HCT116 (cell line): ENCODE data around the gene NIT2. TPM values are rescaled to one million over a fixed set of nuclear protein-coding genes. Genes with fewer than 3 reads are reported as not detected.

Experiments
- ATAC-seq: fragments of 200-7000 bp; cut with Tn5 transposase; 2 replicates; pipeline ENCODE4 v1.9.1; 2020; ENCODE audit warnings: mild to moderate bottlenecking, moderate library complexity
- BruUV-seq: library from RNA; stranded (reverse); fragments of 400-500 nt; replicated peaks from 2 replicates; lab custom pipeline; 2021; lab: Mats Ljungman, UMichigan
- CTCF ChIA-PET: fragments of 300-600 bp; sonication (Branson Sonifier 250); formaldehyde crosslinking; loops from one replicate; lab custom pipeline; 2021; ENCODE audit warnings: antibody characterized with exemption; lab: Charles Lee
- POLR2A ChIA-PET: fragments of 300-600, 350-600 bp; sonication (Branson Sonifier 250); formaldehyde crosslinking; loops from one replicate; lab custom pipeline; 2021; ENCODE audit warnings: antibody characterized with exemption; lab: Charles Lee
- RAD21 ChIA-PET, 2 experiments: fragments of 300-600 bp; sonication (Branson Sonifier 250); formaldehyde crosslinking; loops; one replicate each; lab custom pipeline; 2023; ENCODE audit warnings: low total read pairs in 2 of 2; ENCODE audit not compliant: uncharacterized antibody in 2 of 2, unreplicated experiment in 2 of 2, low non-redundant PET in 1 of 2; lab: Charles Lee
- DNase-seq: peaks from one replicate; pipeline ENCODE4 v3.0.0-alpha.2; 2010; ENCODE audit warnings: low read depth, low spot score
- H2AFZ ChIP-seq: fragments of 200-600 bp; shearing (Covaris generic), sonication (generic); 2 replicates; pipeline ENCODE4 v1.6.1; 2017; ENCODE audit warnings: low read depth, mixed run types, mixed read lengths, antibody characterized with exemption, low read length; ENCODE audit not compliant: poor library complexity, severe bottlenecking
- H3K27ac ChIP-seq: 2 replicates; pipeline ENCODE4 v1.5.1; 2012; ENCODE audit warnings: low read depth, low read length
- H3K27me3 ChIP-seq: fragments of 200-600 bp; sonication (generic); 2 replicates; pipeline ENCODE4 v1.6.1; 2016; ENCODE audit warnings: mixed run types, low read length, mixed read lengths; ENCODE audit not compliant: insufficient read depth
- H3K36me3 ChIP-seq, 2 experiments: fragments of 200-500 bp in 1 of 2; fragments of 200-600 bp in 1 of 2; sonication (Bioruptor generic) in 1 of 2; sonication (generic) in 1 of 2; 2 replicates each; pipeline versions ENCODE4 v1.5.1 to v1.6.1; 2014 to 2016; ENCODE audit warnings: low read length in 2 of 2, inconsistent platforms in 1 of 2, mixed read lengths in 1 of 2, mixed run types in 1 of 2; ENCODE audit not compliant: insufficient read depth in 2 of 2, control insufficient read depth in 1 of 2
- H3K4me1 ChIP-seq, 2 experiments: fragments of 200-600 bp in 1 of 2; sonication (generic) in 1 of 2; 2 replicates each; pipeline versions ENCODE4 v1.5.1 to v1.6.1; 2012 to 2017; ENCODE audit warnings: low read length in 2 of 2, inconsistent platforms in 1 of 2, mild to moderate bottlenecking in 1 of 2, mixed read lengths in 1 of 2, mixed run types in 1 of 2, moderate library complexity in 1 of 2; ENCODE audit not compliant: insufficient read depth in 2 of 2, control insufficient read depth in 1 of 2
- H3K4me2 ChIP-seq: fragments of 200-600 bp; sonication (generic); 2 replicates; pipeline ENCODE4 v1.6.1; 2017; ENCODE audit warnings: mixed run types, low read length, mixed read lengths
- H3K4me3 ChIP-seq, 2 experiments: fragments of 200-600 bp in 1 of 2; sonication (generic) in 1 of 2; replicated peaks in 1 of 2; 2 replicates each; pipeline ENCODE4 v1.5.1; 2011 to 2016; ENCODE audit warnings: low read length in 2 of 2, control low read depth in 1 of 2, low read depth in 1 of 2, mild to moderate bottlenecking in 1 of 2, mixed read lengths in 1 of 2, mixed run types in 1 of 2
- H3K79me2 ChIP-seq: fragments of 200-600 bp; sonication (generic); 2 replicates; pipeline ENCODE4 v1.6.1; 2017; ENCODE audit warnings: mild to moderate bottlenecking, mixed run types, low read length, moderate library complexity, mixed read lengths; ENCODE audit not compliant: insufficient read depth
- H3K9ac ChIP-seq: fragments of 200-600 bp; sonication (generic); 2 replicates; pipeline ENCODE4 v1.6.1; 2016; ENCODE audit warnings: low read length, mixed read lengths
- H3K9me2 ChIP-seq: fragments of 200-600 bp; sonication (generic), shearing (Covaris generic); 2 replicates; pipeline ENCODE4 v1.6.1; 2017; ENCODE audit warnings: mixed run types, mild to moderate bottlenecking, moderate library complexity; ENCODE audit not compliant: insufficient read depth
- H3K9me3 ChIP-seq, 2 experiments: fragments of 200-500 bp in 1 of 2; fragments of 200-600 bp in 1 of 2; sonication (Bioruptor generic) in 1 of 2; sonication (generic) in 1 of 2; 2 replicates each; pipeline ENCODE4 v1.6.1; 2014 to 2017; ENCODE audit warnings: low read length in 2 of 2, mixed read lengths in 2 of 2, inconsistent platforms in 1 of 2, low read depth in 1 of 2, mild to moderate bottlenecking in 1 of 2, mixed run types in 1 of 2, moderate library complexity in 1 of 2; ENCODE audit not compliant: control insufficient read depth in 1 of 2, insufficient read depth in 1 of 2
- H4K20me1 ChIP-seq: fragments of 200-600 bp; sonication (generic), shearing (Covaris generic); 2 replicates; pipeline ENCODE4 v1.6.1; 2017; ENCODE audit warnings: mixed run types, mild to moderate bottlenecking, moderate library complexity; ENCODE audit not compliant: insufficient read depth
- CBX3 ChIP-seq: IDR thresholded peaks from 2 replicates; pipeline ENCODE4 v1.6.1; 2012; ENCODE audit warnings: low read depth
- EGR1 ChIP-seq: IDR thresholded peaks from 2 replicates; pipeline ENCODE4 v1.6.1; 2012; ENCODE audit warnings: low read depth
- MAX ChIP-seq: IDR thresholded peaks from 2 replicates; pipeline ENCODE4 v1.6.1; 2012
- POLR2AphosphoS5 ChIP-seq: IDR thresholded peaks from 2 replicates; pipeline ENCODE4 v1.6.1; 2011; ENCODE audit warnings: mild to moderate bottlenecking, low read depth, low read length, moderate library complexity
- TCF7L2 ChIP-seq: IDR thresholded peaks from 2 replicates; pipeline ENCODE4 v1.7.0; 2011; ENCODE audit warnings: borderline replicate concordance, inconsistent platforms; ENCODE audit not compliant: insufficient read depth, insufficient read length; ENCODE audit errors: extremely low read depth
- ZBTB33 ChIP-seq: IDR thresholded peaks from 2 replicates; pipeline ENCODE4 v1.6.1; 2011; ENCODE audit warnings: mild to moderate bottlenecking, low read length, moderate library complexity; ENCODE audit not compliant: insufficient replicate concordance; ENCODE audit errors: extremely low read depth
- ZNF274 ChIP-seq: fragments of 200-500 bp; sonication (Bioruptor generic); IDR thresholded peaks from 2 replicates; pipeline ENCODE4 v1.6.1; 2014; ENCODE audit warnings: mild to moderate bottlenecking, low read depth, low read length, inconsistent platforms
- intact Hi-C: fragments of 100-400 bp; cut with micrococcal nuclease; formaldehyde crosslinking; loops from 2 replicates; pipeline ENCODE4 v1.10.0; 2022
- total RNA-seq: library from RNA; stranded (reverse); gene quantifications from one replicate; pipeline ENCODE4 v1.2.1, GENCODE V29; 2021; ENCODE audit not compliant: unreplicated experiment

The NIT2 gene
- total RNA-seq, 1 experiment from 2014 or later, result 44.7 TPM

- no peak for TF ChIP-seq ZBTB33
- TF ChIP-seq EGR1, result no peak
- TF ChIP-seq ZNF274, result no peak
- TF ChIP-seq POLR2AphosphoS5, result no peak
- no peak for TF ChIP-seq CBX3
- TF ChIP-seq MAX, result no peak
Observed at GRCh38 chr3:100376301-100376700, 41.7 kb downstream of the NIT2 start (continued).

- TF ChIP-seq TCF7L2, result no peak
- H3K9me2 ChIP-seq, result no peaks in the 10 kb centered on the region
- no TSS peak for BruUV-seq
- RAD21 ChIA-PET, result no interaction called here
- peaks cover 3% of the 10 kb centered on the region; the same call in 1 of the 2 replicates for H4K20me1 ChIP-seq
- no peak overlapping the region for H3K4me2 ChIP-seq
- DNase-seq (no peak), ATAC-seq (no peak)
- peaks cover 66% of the 10 kb centered on the region for H3K79me2 ChIP-seq
- POLR2A ChIA-PET, result interaction anchor here (0.8 kb wide), 1 partner anchor 16 kb away, joined by 3 read pairs; the partner anchor contains the start of genes LNP1 and TOMM70
- no peaks in the 10 kb centered on the region for H3K4me1 ChIP-seq
- intact Hi-C loops, result no loop called here
- no peak overlapping the region for H2AFZ ChIP-seq
- H3K9ac ChIP-seq, result no peak overlapping the region
- H3K4me3 ChIP-seq, result no peak overlapping the region
- H3K9me3 ChIP-seq, result peaks cover 0 to 7% of the 10 kb centered on the region in 2 experiments; a peak in 2 of 4 replicates
- no peak overlapping the region for H3K27ac ChIP-seq
- CTCF ChIA-PET, result no interaction called here
- peaks cover 33 to 46% of the 10 kb centered on the region in 2 experiments for H3K36me3 ChIP-seq
- H3K27me3 ChIP-seq, result no peaks in the 10 kb centered on the region
Observed at GRCh38 chr3:100384733-100385525, 50.4 kb downstream of the NIT2 start.
